GM21526 (cell line): ENCODE measurements around the gene VBP1.
"Not testable (repeated sequence)": the region's sequence is repeated elsewhere in the genome, so short reads cannot be mapped to it uniquely, and the experiment has no call there.

Source experiments
- ATAC-seq: cut with Tn5 transposase; IDR thresholded peaks from one replicate; pipeline ENCODE4 v1.9.1; 2021; ENCODE audit warnings: moderate library complexity; ENCODE audit not compliant: unreplicated experiment, low FRiP score

VBP1 gene

GRCh38 chrX:155262970-155263754 lies 46.9 kb downstream of the VBP1 start:
- no peak for ATAC-seq

- peak; percentile 87 for ATAC-seq
These were observed 47.8 kb downstream of the VBP1 start, which contains the start of gene RAB39B for GRCh38 chrX:155263854-155264628. Gene RAB39B (minus strand): TSS chrX:155264491. CDS start chrX:155264288, 203 bp downstream.

- no peak for ATAC-seq
These were observed 50.2 kb downstream of the VBP1 start for GRCh38 chrX:155266439-155266838.

- not testable (repeated sequence) for ATAC-seq
These were observed 51.7 kb downstream of the VBP1 start for GRCh38 chrX:155267995-155268394.

- no peak for ATAC-seq
These were observed 54.7 kb downstream of the VBP1 start for GRCh38 chrX:155270969-155271368.

- no peak for ATAC-seq
These were observed 63.6 kb downstream of the VBP1 start for GRCh38 chrX:155279873-155280272.
